Measurements from ENCODE around the gene PHYHIPL. TPM values are rescaled to one million over a fixed set of nuclear protein-coding genes. Genes with fewer than 3 reads are reported as not detected.
"Not testable (repeated sequence)": the region's sequence is repeated elsewhere in the genome, so short reads cannot be mapped to it uniquely, and the experiment has no call there.

PHYHIPL gene
- total RNA-seq, 1 donor from 2014 or later: 0.34 TPM

- no peaks in the 10 kb centered on the region for H3K27me3 ChIP-seq (ENCODE audit: insufficient read depth, low read length)
- H3K4me1 Mint-ChIP-seq (ENCODE audit: low read depth, unreplicated experiment): no peaks in the 10 kb centered on the region
- H3K9me3 ChIP-seq (ENCODE audit: insufficient read depth, low read depth, low read length): no peaks in the 10 kb centered on the region
- no peak overlapping the region for H2AFZ ChIP-seq (ENCODE audit: low read depth, low read length)
- DNase-seq (ENCODE audit: low read depth): no peak
- H3K4me3 ChIP-seq (ENCODE audit: insufficient read depth, low read depth, low read length): no peak overlapping the region
- H3K4me3 Mint-ChIP-seq (ENCODE audit: unreplicated experiment): no peak overlapping the region
- H3K36me3 Mint-ChIP-seq (ENCODE audit: low read depth, unreplicated experiment): no peaks in the 10 kb centered on the region
- H3K36me3 ChIP-seq (ENCODE audit: insufficient read depth, low read length): no peaks in the 10 kb centered on the region
- H3K9ac ChIP-seq (ENCODE audit: low read length): no peak overlapping the region
- H3K9me3 Mint-ChIP-seq (ENCODE audit: unreplicated experiment): no peaks in the 10 kb centered on the region
- H4K20me1 ChIP-seq (ENCODE audit: insufficient read depth, low read length): no peaks in the 10 kb centered on the region
- H3K79me2 ChIP-seq (ENCODE audit: insufficient read depth, low read length): no peaks in the 10 kb centered on the region
- H3K27me3 Mint-ChIP-seq (ENCODE audit: low read depth, unreplicated experiment): no peaks in the 10 kb centered on the region
- H3K27ac Mint-ChIP-seq (ENCODE audit: unreplicated experiment): no peak overlapping the region
- H3K4me2 ChIP-seq (ENCODE audit: low read length): no peak overlapping the region
- FAIRE-seq: no peak
- no peak overlapping the region for H3K27ac ChIP-seq (ENCODE audit: low read depth, low read length)
- TF ChIP-seq, protein P1, sequence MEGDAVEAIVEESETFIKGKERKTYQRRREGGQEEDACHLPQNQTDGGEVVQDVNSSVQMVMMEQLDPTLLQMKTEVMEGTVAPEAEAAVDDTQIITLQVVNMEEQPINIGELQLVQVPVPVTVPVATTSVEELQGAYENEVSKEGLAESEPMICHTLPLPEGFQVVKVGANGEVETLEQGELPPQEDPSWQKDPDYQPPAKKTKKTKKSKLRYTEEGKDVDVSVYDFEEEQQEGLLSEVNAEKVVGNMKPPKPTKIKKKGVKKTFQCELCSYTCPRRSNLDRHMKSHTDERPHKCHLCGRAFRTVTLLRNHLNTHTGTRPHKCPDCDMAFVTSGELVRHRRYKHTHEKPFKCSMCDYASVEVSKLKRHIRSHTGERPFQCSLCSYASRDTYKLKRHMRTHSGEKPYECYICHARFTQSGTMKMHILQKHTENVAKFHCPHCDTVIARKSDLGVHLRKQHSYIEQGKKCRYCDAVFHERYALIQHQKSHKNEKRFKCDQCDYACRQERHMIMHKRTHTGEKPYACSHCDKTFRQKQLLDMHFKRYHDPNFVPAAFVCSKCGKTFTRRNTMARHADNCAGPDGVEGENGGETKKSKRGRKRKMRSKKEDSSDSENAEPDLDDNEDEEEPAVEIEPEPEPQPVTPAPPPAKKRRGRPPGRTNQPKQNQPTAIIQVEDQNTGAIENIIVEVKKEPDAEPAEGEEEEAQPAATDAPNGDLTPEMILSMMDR (IDR thresholded peaks at IDR 0.05; ENCODE audit: insufficient read depth, low read depth, low read length): no peak
- TF ChIP-seq EZH2 (IDR thresholded peaks at IDR 0.05; ENCODE audit: insufficient read depth, low read length): no peak
- H3K4me1 ChIP-seq (ENCODE audit: insufficient read depth, low read length): no peaks in the 10 kb centered on the region
Measured at GRCh38 chr10:59237775-59238174, 61.3 kb downstream of the PHYHIPL start.

GRCh38 chr10:59239108-59239507 lies 62.7 kb downstream of the PHYHIPL start:
- H3K4me3 Mint-ChIP-seq (ENCODE audit: unreplicated experiment); H3K79me2 ChIP-seq (ENCODE audit: insufficient read depth, low read length); DNase-seq (ENCODE audit: low read depth); H3K4me3 ChIP-seq (ENCODE audit: insufficient read depth, low read depth, low read length); H3K36me3 Mint-ChIP-seq (ENCODE audit: low read depth, unreplicated experiment); H3K27me3 ChIP-seq (ENCODE audit: insufficient read depth, low read length); H4K20me1 ChIP-seq (ENCODE audit: insufficient read depth, low read length); H3K27ac ChIP-seq (ENCODE audit: low read depth, low read length); H3K27me3 Mint-ChIP-seq (ENCODE audit: low read depth, unreplicated experiment); H3K27ac Mint-ChIP-seq (ENCODE audit: unreplicated experiment); H3K9ac ChIP-seq (ENCODE audit: low read length); H3K9me3 ChIP-seq (ENCODE audit: insufficient read depth, low read depth, low read length); FAIRE-seq; H2AFZ ChIP-seq (ENCODE audit: low read depth, low read length); H3K4me1 ChIP-seq (ENCODE audit: insufficient read depth, low read length); H3K4me2 ChIP-seq (ENCODE audit: low read length); H3K4me1 Mint-ChIP-seq (ENCODE audit: low read depth, unreplicated experiment); H3K36me3 ChIP-seq (ENCODE audit: insufficient read depth, low read length); H3K9me3 Mint-ChIP-seq (ENCODE audit: unreplicated experiment): not testable (repeated sequence)

DNA sequence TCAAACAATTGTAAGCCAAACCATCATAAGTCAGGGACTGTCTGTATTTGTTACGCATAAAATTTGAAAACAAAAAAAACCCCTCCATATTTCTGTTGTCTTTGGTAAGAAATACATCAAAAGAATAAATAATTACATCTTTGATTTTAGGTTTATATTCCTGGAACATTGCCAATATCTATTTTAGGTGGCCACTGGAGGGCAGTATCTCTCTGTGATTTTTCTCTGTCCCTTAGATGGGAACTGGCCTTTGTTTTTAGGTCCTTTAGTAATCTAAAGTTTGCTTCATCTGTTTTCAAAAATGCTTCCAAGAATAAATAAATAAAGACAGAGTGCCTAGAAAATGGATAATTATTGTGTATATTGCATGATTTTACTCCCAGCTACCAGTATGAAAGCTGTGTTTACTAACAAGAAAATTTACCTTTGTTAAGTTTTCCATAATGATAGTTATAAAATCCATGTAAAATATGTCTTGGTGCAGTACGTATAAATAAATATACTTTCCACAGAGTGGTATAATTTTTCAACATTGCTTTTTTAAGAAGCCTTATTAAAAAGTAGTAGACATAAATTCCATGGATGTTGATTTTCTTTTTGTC lies 64.2 kb downstream of the PHYHIPL start:
- Histone ChIP-seq H3K4me3 (ENCODE audit: insufficient read depth, low read depth, low read length) (no peak overlapping the region), H3K4me1 (ENCODE audit: insufficient read depth, low read length) (no peaks in the 10 kb centered on the region), H3K27me3 (ENCODE audit: insufficient read depth, low read length) (no peaks in the 10 kb centered on the region), H3K27ac (ENCODE audit: low read depth, low read length) (no peak overlapping the region), H4K20me1 (ENCODE audit: insufficient read depth, low read length) (no peaks in the 10 kb centered on the region), H3K9ac (ENCODE audit: low read length) (no peak overlapping the region), H3K79me2 (ENCODE audit: insufficient read depth, low read length) (no peaks in the 10 kb centered on the region), H3K36me3 (ENCODE audit: insufficient read depth, low read length) (no peaks in the 10 kb centered on the region), H2AFZ (ENCODE audit: low read depth, low read length) (no peak overlapping the region), H3K4me2 (ENCODE audit: low read length) (no peak overlapping the region), H3K9me3 (ENCODE audit: insufficient read depth, low read depth, low read length) (no peaks in the 10 kb centered on the region)
- Mint-ChIP-seq H3K27ac (ENCODE audit: unreplicated experiment) (no peak overlapping the region), H3K36me3 (ENCODE audit: low read depth, unreplicated experiment) (peaks cover 5% of the 10 kb centered on the region), H3K27me3 (ENCODE audit: low read depth, unreplicated experiment) (no peaks in the 10 kb centered on the region), H3K9me3 (ENCODE audit: unreplicated experiment) (no peaks in the 10 kb centered on the region), H3K4me1 (ENCODE audit: low read depth, unreplicated experiment) (peaks cover 6% of the 10 kb centered on the region), H3K4me3 (ENCODE audit: unreplicated experiment) (no peak overlapping the region)
- FAIRE-seq: peak; percentile 55
- TF ChIP-seq, protein P1 (IDR thresholded peaks at IDR 0.05; ENCODE audit: insufficient read depth, low read depth, low read length): peak; percentile 47
- no peak for TF ChIP-seq EZH2 (IDR thresholded peaks at IDR 0.05; ENCODE audit: insufficient read depth, low read length)
- DNase-seq (ENCODE audit: low read depth): peak; percentile 5
